ENCODE data around the gene ERC1.

Gene ERC1

DNA sequence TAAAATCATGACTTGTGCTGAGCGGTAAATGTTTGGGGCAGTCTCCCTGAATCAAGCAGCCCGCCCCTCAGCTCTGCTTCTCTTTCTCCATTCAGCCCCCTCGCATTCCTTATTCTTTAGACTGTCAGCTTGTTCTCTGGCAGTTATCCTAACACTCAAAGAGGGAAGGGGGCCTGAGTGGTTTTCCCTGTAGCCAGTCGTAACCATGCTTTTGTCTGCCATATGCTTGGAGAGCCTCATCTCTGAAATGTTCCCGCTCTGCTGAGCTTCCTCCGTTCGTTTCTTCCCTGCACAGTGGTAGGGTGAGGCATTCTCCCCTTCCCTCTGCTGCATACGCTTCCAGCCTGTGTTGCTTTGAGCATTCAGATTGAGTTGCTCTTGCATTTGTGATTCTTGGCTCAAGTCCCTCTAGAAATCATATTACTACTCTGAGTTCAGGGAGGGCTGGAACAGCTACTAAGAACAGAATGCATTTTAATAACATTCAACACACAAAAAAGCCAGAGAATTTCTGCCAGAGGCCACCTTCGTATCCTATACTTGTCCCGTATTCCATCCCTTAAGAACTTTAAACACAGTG is 483.6 kb downstream of the ERC1 start:
- no peak for FAIRE-seq
- no peak for DNase-seq (ENCODE audit: insufficient read length, low spot score)
- TF ChIP-seq PAX5 (IDR thresholded peaks at IDR 0.05; ENCODE audit: insufficient read depth, low read length, severe bottlenecking) (no peak), POLR2AphosphoS5 (IDR thresholded peaks at IDR 0.05; ENCODE audit: low read depth, low read length) (no peak), SPI1 (IDR thresholded peaks at IDR 0.05; ENCODE audit: low read depth, low read length) (no peak)

DNA sequence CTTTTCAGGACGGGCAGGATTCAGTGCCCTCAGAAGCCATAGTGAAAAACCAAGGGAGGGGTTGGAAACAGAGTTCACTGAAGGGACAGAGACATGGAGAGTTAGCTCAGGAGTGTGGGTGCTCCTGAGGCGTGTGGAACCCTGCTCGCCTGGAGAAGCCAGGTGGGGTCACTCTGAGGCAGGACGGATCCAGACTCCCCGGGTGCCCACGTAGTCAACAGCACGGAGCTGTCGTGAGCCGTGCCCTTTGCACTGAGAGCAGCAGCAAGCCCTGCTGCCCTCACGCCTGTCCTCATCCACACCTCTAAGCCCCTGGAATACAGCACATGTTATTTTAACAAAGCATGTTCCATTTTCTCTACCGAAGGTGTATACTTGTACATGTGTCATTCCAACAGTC is 488.6 kb downstream of the ERC1 start:
- no peak for DNase-seq (ENCODE audit: insufficient read length, low spot score)
- no peak for TF ChIP-seq POLR2AphosphoS5 (IDR thresholded peaks at IDR 0.05; ENCODE audit: low read depth, low read length)
- no peak for TF ChIP-seq POLR2A (IDR thresholded peaks at IDR 0.05; ENCODE audit: low read depth, low read length)
- no peak for TF ChIP-seq PAX5 (IDR thresholded peaks at IDR 0.05; ENCODE audit: insufficient read depth, low read length, severe bottlenecking)
- no peak for TF ChIP-seq TAF1 (IDR thresholded peaks at IDR 0.05; ENCODE audit: low read depth, low read length)
- TF ChIP-seq SPI1 (IDR thresholded peaks at IDR 0.05; ENCODE audit: low read depth, low read length), result no peak
- TF ChIP-seq POU2F2 (IDR thresholded peaks at IDR 0.05; ENCODE audit: low read depth, low read length), result no peak
- FAIRE-seq, result no peak

DNA sequence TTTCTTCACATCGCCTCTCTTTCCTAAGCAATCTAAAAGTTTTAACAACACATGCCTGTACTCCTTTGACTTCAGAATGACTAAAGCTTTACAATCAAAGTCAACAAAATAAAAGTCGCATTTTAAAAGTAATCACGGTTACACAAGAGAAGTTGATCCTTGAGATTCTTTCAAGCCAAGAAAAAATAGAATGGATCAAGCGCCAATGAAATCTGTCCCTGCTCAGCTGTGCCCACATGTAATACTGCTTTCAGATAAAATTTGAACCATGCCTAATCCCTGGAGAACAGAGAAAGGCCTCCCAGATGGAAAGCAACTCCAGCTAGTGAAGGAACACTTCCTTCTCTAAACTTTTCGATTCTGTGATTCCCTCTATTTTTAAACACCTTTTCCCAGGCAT is 490.3 kb downstream of the ERC1 start:
- no peak for TF ChIP-seq PAX5 (IDR thresholded peaks at IDR 0.05; ENCODE audit: insufficient read depth, low read length, severe bottlenecking)
- no peak for TF ChIP-seq POLR2AphosphoS5 (IDR thresholded peaks at IDR 0.05; ENCODE audit: low read depth, low read length)
- FAIRE-seq (no peak), DNase-seq (ENCODE audit: insufficient read length, low spot score) (no peak)

DNA sequence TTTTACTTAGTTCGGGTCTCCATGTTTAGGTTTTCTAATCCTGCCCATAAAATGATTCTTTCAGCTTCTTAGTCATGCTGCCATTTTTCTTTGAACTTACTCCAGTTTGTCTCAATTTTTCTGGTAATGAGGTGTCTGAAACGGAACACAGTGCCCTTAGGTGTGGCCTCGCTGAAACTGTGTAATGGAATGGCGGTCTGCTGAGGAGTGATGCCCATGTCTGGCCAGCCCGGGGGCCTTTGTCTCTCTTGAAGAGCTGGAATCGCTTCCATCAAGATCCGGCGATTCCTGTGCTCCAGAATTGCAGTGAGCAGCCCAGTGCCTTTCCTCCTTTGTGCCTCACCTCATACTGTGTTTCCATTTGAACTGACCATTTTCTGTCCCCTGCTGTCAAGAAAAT is 490.9 kb downstream of the ERC1 start:
- DNase-seq (ENCODE audit: insufficient read length, low spot score) (no peak), FAIRE-seq (no peak)
- TF ChIP-seq POLR2AphosphoS5 (IDR thresholded peaks at IDR 0.05; ENCODE audit: low read depth, low read length) (no peak), POU2F2 (IDR thresholded peaks at IDR 0.05; ENCODE audit: low read depth, low read length) (no peak), POLR2A (IDR thresholded peaks at IDR 0.05; ENCODE audit: low read depth, low read length) (no peak), PAX5 (IDR thresholded peaks at IDR 0.05; ENCODE audit: insufficient read depth, low read length, severe bottlenecking) (no peak), TAF1 (IDR thresholded peaks at IDR 0.05; ENCODE audit: low read depth, low read length) (no peak), SPI1 (IDR thresholded peaks at IDR 0.05; ENCODE audit: low read depth, low read length) (no peak)

DNA sequence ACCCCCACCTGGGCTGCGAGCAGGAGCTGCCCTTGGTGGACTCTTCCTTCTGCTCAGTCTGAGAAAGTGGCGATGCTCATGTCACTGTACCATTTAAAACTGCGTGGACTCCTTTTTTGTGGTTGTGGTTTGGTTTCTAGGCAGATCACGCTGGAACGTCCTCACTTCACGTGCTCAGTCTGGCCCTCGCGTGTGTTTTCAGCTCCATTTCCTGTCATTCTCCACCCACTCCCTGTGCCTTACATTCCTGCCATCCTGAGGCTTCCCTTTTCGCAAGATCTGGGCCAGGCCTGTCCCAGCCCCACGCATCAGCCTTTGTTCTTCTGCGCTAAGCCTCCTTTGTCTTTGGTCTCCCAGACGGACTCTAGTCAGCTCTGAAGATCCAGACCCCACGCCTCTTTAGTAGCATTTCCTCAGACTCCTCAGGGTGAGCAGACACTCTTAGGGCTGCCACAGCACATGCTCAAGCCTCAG is 497.9 kb downstream of the ERC1 start:
- DNase-seq (ENCODE audit: insufficient read length, low spot score) (no peak), FAIRE-seq (no peak)
- TF ChIP-seq POLR2A (IDR thresholded peaks at IDR 0.05; ENCODE audit: low read depth, low read length), result no peak
- TF ChIP-seq POLR2AphosphoS5 (IDR thresholded peaks at IDR 0.05; ENCODE audit: low read depth, low read length), result no peak
- no peak for TF ChIP-seq TAF1 (IDR thresholded peaks at IDR 0.05; ENCODE audit: low read depth, low read length)
- no peak for TF ChIP-seq SPI1 (IDR thresholded peaks at IDR 0.05; ENCODE audit: low read depth, low read length)
- no peak for TF ChIP-seq PAX5 (IDR thresholded peaks at IDR 0.05; ENCODE audit: insufficient read depth, low read length, severe bottlenecking)
- no peak for TF ChIP-seq POU2F2 (IDR thresholded peaks at IDR 0.05; ENCODE audit: low read depth, low read length)

DNA sequence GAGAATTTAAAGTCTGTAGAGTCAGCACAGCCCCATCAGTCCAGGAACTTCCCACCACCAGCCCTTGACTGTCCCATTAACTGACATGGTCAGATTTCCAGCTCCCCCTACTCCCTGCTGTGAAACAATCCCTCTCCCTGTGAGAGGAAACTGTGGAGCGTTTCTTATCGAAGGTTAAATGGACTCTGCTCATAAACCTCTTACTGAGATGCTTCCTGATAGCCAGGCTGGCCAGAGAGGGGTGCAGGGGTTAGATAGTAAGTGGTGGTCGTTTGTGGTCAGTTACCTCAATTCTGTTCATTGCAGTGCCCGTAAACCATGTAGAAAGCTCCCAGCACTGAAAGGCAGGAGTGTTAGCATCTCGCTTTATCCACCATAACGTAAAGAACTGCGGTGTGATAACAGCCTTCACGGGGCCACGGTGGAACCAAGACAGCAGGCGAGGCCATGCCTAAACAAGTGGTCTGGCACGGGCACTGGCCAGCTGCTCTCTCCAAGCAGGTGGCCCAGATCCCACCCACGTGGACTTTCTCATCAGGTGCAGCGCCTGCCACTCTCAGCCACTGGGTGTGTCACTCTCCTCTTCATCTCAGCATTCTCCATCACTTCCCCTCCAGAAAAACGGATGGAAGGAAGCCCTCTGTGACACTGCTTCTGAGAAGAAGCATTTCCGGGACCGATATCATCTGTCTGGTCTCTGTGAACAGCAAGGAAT is 501.1 kb downstream of the ERC1 start:
- FAIRE-seq, result no peak

DNA sequence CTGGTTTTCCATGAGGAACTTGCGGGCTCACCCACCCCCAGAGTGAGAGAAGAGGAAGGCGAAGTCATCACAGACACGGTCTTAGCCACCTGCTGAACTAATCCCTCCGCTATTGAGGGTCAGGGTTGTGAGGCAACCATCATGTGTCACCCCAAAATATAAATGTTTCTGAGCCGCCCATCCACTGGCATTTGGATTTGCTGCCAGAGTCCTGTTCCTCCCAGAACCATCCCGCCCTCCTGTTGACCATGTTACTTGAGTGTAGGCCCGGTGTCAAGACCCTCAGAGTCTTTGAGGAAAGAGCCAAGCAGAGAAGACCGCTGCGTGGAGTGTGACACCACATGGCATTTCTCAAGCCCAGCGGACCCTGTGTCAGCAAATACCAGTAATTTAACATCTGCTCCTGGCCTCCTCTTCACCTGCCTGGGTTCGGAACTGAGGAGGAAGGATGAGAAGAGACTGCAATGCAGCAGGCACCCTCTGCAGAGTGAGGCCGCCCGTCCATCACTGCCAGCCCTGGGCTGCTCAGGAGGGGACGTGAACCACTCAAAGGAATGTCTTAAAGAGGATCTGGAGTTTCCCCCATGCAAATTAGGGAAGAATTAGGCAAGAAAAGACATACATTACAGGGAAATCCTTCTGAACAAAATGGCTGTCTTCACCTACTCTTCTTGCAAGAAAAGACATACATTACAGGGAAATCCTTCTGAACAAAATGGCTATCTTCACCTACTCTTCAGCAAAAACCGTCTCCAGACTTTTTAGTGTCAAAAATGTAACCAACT is 502.9 kb downstream of the ERC1 start:
- FAIRE-seq, result no peak
- TF ChIP-seq PAX5 (IDR thresholded peaks at IDR 0.05; ENCODE audit: insufficient read depth, low read length, severe bottlenecking), result no peak
- no peak for DNase-seq (ENCODE audit: insufficient read length, low spot score)

More for the DNA sequence above, 501.1 kb downstream of the ERC1 start:
- TF ChIP-seq POLR2AphosphoS5 (IDR thresholded peaks at IDR 0.05; ENCODE audit: low read depth, low read length) (no peak), POLR2A (IDR thresholded peaks at IDR 0.05; ENCODE audit: low read depth, low read length) (no peak), POU2F2 (IDR thresholded peaks at IDR 0.05; ENCODE audit: low read depth, low read length) (no peak), TAF1 (IDR thresholded peaks at IDR 0.05; ENCODE audit: low read depth, low read length) (no peak), PAX5 (IDR thresholded peaks at IDR 0.05; ENCODE audit: insufficient read depth, low read length, severe bottlenecking) (no peak)
- DNase-seq (ENCODE audit: insufficient read length, low spot score), result no peak

DNA sequence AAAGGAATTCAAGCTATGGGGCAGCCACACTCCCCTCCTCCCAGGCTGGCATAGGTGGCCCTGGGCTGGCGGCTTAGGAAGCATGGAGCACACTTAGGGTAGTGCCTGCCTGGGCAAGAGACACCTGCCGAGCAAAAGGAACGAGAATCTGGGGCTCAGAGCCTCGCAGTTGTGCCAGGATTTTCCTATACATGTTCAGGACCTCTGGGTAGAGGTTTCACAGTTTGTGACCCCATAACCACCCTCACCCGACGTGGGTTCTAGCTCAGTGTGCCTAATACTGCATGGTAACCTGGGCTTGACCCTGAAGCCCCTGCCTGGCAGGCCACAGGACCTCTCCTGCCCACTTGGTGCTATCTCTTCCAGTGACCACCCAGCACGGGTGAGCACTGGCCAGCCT is 503.8 kb downstream of the ERC1 start:
- no peak for DNase-seq (ENCODE audit: insufficient read length, low spot score)
- FAIRE-seq, result no peak
- no peak for TF ChIP-seq SPI1 (IDR thresholded peaks at IDR 0.05; ENCODE audit: low read depth, low read length)
- no peak for TF ChIP-seq POLR2AphosphoS5 (IDR thresholded peaks at IDR 0.05; ENCODE audit: low read depth, low read length)

DNA sequence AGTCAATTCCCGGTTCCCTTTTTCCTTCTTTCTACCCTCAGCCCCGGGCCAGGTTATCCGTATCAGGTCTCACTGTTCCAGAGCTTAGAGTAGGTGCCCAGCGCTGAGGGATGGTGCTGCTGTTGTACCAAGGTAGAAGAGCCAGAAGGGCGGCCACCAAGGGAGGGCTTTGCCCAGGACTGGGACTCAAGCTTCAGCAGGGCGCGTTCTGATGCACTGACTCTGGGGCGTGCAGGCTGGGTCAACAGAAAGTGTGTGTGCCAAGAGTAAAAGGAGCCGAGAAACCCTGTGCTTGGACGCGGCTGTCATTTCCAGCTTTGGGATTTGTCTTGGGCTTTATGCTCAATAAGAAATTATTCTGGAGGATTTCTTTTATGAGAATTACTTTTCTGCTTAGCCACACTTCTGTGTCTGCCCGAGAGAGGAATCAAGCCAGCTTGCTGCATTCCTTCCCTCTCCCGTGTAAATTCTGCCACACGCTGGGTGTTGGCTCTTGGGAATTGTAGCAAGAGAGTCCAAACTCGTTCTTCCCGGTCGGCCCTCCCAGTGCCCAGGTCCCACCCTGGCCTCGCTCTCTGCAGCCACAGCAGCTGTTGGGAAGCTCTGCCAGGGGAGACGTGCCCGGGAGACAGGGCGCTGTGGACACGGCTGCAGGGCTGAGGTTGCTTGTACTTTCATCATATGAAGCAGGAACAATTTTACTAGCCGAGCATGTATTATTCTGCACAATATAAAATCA is 505.3 kb downstream of the ERC1 start:
- FAIRE-seq (no peak), DNase-seq (ENCODE audit: insufficient read length, low spot score) (no peak)
- TF ChIP-seq POLR2A (IDR thresholded peaks at IDR 0.05; ENCODE audit: low read depth, low read length), result no peak
- no peak for TF ChIP-seq TAF1 (IDR thresholded peaks at IDR 0.05; ENCODE audit: low read depth, low read length)
- TF ChIP-seq PAX5 (IDR thresholded peaks at IDR 0.05; ENCODE audit: insufficient read depth, low read length, severe bottlenecking), result no peak
- TF ChIP-seq SPI1 (IDR thresholded peaks at IDR 0.05; ENCODE audit: low read depth, low read length), result no peak
- TF ChIP-seq POLR2AphosphoS5 (IDR thresholded peaks at IDR 0.05; ENCODE audit: low read depth, low read length), result no peak
- no peak for TF ChIP-seq POU2F2 (IDR thresholded peaks at IDR 0.05; ENCODE audit: low read depth, low read length)
